Activated CD4-positive, alpha-beta T cell treated with anti-CD3 and anti-CD28 coated beads for 48 hours (primary cell): Measurements from ENCODE around the gene HOXC6.

Experiments
- DNase-seq: peaks from one replicate; pipeline ENCODE4 v3.0.0-alpha.2; 2020

Gene HOXC6

DNA sequence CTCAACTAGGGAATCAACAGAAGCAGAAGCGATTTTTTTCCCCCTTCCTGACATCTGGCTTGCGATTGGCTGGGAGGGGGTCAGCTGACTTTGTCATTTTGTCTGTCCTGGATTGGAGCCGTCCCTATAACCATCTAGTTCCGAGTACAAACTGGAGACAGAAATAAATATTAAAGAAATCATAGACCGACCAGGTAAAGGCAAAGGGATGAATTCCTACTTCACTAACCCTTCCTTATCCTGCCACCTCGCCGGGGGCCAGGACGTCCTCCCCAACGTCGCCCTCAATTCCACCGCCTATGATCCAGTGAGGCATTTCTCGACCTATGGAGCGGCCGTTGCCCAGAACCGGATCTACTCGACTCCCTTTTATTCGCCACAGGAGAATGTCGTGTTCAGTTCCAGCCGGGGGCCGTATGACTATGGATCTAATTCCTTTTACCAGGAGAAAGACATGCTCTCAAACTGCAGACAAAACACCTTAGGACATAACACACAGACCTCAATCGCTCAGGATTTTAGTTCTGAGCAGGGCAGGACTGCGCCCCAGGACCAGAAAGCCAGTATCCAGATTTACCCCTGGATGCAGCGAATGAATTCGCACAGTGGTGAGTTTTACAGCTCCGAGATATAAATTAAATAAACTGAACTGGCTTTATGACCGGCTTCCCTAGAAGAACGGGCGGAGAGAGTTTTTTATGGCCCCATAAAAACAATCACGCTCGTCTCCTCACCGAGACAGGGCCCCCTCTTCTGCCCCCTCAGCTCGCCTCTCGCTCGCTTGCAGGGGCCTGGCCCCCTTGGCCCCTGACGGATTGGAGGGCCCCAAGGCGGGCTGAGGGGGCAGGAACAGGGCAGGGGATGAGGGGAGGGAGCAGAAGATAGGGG is at the start of gene HOXC6:
TSS of gene HOXC6 (plus strand) at position 127 of the 888 bp plus-strand sequence. CDS start at position 209, 82 bp downstream.
- no peak for DNase-seq

DNA sequence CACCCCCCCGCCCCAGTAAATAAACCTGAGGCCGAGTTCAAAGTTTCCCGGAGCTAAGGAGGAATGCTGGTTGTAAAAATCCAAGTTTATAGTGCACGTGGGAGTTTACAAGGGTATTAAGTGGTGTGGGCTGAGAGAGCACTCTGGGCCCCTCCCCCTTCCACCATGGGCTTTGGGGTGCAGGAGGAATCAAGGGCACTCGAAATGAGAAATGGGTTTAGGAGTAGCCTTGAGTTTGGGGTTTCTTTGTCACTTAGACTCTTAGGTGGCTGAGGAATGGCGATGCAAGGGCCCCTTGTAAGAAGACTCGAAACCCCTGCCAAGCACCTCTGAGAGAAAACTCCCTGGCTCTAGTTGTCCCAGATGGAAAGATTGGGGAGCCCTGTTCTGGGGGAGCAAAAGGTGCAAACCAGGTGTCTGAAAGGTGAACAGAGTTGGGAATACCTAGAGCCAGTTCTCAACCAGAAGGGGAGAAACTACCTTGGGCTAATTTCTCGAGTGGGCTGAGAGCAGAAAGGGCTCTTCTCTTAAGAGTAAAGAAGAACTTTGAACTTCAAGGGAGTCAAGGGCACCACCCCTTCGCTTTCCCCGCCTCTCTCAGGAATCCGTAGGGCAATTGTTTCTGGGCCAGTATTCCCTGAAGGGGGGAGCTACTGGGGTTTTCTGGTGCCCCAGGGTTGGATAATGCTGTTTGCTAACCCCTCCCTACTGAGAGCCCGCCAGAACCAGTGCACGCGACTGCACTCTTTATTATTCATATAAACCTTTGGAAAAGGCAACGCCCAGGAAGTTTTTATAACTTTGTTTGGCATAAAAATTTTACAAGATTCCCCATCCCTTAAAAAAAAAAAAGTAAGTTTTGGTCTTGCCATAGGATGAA is 49.5 kb upstream of the HOXC6 start:
- no peak for DNase-seq

- DNase-seq = no peak
Observed at GRCh38 chr12:53980104-53980801, 48.0 kb upstream of the HOXC6 start.

GRCh38 chr12:53980802-53981496 is 47.3 kb upstream of the HOXC6 start:
- DNase-seq = no peak

- no peak for DNase-seq
Observed at GRCh38 chr12:53981634-53982565, 46.3 kb upstream of the HOXC6 start.

DNA sequence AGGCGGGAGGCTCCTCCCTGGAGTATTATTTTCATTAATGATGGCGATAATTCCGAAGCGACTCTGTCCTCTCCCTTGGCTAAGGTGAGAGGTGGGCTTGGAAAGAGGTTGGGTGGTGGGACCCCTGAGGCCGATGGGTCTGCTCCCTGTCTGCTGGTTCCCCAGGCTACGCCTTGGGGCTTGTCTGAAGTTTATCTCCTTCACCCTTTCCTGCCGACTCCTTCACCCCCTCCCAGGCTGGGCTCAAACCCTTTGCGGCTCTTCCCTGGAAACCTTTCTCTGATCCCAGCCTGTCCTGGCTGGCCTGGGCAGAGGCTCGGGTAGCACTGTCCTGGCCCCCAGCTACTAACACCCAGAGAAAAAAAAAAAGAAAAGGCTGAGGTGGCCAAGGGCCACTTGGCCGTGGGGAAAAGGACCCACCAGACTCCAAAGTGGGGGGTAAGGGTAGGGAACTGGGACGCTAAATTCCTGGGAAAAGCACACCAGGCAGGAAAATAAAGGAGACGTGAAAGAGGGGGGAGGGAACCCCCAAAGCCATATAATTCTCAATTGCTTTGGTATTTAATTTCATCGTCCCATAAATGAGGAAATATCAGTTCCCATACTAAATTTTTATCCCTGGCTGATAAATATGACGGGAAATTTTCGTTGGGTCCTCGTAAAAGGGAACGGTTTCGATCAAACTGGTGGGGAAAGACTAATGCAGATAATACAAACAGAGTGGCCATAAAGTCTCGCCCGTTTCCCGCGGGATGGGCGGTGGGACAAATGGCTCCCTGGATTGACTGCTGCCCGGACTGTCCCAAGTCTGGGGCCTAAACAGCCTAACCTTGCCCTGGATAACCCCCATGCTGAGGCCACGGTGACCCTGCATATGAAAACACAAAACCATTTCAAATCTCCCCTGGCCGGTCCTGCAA is 45.3 kb upstream of the HOXC6 start:
- DNase-seq = no peak

DNA sequence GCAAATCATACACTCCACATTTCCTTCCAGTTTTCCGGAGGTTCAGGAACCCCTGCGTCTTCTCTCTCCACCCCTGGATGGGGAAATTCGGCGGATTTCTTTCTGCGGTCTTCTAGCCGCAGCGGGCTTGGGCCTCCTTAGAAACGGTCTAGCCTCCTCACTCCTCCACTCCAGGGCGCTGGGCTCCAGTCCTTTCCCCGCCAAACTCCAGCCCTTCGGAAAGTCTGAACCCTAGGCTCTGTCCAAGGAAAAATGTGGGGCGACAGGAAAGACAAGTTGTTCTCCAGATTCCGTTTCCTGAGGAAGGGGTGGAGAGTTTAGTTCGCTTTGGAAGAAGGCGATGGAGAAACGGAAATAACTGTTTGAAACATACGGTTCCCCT is 44.7 kb upstream of the HOXC6 start:
- DNase-seq = no peak

- no peak for DNase-seq
Observed at GRCh38 chr12:53983950-53984572, 44.2 kb upstream of the HOXC6 start.

DNA sequence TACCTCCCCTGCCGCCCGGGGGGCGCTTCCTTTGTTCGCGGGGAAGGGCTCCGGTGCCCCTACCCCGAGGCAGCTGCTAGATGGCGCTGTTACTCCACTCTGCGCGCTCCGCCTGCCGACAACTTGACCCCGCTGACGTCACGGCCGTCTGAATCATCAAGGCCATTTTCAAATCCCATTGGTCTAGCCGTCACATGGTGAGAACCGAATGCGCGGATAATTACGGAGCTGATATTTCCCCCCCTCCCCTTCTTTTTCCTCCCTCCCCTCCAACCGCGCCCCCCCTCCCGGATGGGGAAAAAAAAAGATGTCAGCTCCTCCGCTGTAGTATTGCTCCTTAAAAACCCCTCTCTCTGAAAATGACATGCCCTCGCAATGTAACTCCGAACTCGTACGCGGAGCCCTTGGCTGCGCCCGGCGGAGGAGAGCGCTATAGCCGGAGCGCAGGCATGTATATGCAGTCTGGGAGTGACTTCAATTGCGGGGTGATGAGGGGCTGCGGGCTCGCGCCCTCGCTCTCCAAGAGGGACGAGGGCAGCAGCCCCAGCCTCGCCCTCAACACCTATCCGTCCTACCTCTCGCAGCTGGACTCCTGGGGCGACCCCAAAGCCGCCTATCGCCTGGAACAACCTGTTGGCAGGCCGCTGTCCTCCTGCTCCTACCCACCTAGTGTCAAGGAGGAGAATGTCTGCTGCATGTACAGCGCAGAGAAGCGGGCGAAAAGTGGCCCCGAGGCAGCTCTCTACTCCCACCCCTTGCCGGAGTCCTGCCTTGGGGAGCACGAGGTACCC is 43.1 kb upstream of the HOXC6 start, which contains the start of gene HOXC10:
TSS of gene HOXC10 (plus strand) at position 246 of the 791 bp plus-strand sequence. CDS start at position 360, 114 bp downstream.
- DNase-seq = peak; percentile 95

DNA sequence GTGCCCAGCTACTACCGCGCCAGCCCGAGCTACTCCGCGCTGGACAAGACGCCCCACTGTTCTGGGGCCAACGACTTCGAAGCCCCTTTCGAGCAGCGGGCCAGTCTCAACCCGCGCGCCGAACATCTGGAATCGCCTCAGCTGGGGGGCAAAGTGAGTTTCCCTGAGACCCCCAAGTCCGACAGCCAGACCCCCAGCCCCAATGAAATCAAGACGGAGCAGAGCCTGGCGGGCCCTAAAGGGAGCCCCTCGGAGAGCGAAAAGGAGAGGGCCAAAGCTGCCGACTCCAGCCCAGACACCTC is 42.6 kb upstream of the HOXC6 start:
- no peak for DNase-seq

DNA sequence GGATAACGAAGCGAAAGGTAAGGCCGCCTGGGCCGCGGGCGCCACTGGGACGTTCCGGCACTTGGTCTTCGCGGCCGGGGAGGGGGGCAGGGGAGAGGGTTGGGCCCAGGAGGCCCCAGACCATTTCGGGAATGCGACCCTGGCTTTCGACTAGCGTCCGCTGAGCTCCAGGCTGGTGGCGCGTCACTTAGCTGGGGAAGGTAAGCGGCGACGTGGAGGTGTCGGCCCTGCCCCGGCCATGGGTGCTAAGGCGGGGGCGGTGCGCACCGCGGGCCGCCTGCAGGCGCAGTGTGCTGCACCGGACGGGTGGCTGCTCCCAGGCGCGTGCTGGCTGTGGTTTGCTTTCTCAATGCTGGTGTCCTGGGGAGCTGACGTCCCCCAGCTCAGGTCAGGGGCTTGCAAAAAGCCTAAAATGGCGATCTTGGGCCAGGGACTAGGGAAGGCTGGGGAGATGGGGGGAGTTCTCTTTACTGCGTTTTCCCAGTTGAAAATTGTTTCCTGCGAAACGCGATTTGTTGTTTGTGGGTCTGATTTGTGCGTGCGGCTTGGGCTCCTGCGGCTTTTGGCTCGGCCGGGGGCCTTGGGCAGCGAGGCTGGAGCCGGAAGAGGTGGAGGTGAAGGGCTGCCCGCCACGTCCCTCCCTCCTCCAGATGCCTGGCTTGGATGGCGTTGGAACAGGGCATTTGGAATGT is 42.1 kb upstream of the HOXC6 start:
- DNase-seq = no peak

DNA sequence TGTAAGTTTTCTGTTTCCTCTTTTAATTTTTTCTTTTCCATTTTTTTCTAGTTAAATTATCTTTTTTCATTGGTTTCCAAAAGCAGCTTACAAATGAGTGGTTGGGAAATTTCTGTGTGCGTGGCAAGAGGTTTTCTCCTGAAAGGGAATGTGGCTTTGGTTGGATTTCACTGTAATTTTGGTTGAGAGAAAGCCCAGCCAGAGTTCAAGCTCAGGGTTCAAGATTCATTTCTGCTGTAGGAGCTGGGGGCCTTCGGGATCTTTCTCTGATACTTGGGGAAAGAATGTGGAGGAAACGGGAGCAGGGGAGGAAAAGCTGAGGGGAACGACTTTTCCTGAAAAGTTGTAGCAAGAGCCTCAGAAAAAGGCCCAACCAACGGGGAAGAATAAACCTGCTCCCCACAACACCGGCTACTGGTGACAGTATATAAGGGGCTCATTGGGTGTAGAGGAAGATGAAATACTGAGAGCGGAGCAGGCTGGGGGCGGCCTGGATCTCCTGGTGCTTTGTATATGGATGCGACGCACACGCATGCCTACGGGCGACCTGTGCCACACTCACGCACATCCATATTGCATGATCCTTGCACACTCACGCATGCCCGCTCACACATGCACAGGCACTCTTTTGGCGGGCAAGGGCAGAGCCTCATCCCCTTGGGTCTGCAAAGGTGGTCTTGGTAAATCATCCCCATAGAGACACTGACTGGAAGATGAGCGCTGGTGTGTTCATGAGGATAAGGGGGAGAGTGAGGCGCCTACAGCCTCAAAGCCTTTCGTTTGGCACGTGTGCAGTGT is 41.4 kb upstream of the HOXC6 start:
- DNase-seq = no peak

DNA sequence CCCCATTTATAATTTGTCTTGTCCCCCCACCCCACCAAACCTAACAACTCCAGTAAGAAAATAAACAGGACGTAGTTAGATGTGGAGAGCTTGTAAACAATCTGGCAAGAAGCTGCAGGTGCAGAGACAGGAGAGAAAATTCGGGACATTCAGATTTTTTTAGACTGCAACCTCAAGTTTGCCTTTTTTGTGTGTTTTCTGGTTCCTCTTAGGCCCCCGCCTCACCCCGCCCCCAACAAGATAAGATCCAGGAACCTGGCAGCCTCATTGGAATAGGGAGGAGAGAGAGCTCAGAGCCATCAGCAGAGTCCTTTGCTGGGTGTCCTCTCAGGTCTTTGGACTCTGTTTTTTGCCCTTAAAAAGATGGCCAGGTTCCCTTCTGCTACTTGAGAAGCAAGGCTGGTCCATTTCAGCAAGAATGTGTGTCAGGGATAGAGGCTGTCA is 40.4 kb upstream of the HOXC6 start:
- DNase-seq = no peak

DNA sequence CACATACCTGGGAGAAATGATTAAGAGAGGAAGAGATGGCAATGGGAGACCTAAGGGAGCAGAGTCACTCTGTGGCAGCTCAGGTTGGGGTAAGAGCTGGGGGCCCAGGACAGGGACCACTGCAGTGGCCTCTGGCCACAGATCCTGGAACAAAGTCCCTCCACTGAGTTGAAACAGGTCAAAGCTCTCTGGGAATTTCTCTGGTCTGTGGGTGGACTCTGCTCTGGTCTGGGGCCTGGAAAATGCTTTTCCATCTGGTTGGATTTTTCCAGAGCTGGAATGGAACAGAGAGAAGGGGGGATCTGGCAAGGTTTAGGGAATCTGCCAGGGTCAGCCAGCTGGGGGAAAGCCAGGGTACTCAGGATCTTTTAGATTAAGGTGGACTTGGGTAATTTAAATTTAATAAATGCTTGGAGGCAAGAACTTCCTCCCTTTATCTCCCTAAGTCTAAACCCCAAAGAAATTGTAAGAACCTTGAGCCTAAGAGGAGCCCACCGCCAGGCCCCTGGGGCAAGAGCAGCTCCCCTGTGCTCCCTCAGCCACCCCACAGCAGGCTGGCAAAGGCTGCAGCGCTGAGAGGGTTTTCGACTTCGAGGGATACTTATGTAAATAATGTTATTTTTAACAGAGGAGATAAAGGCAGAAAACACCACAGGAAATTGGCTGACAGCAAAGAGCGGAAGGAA is 39.6 kb upstream of the HOXC6 start:
- no peak for DNase-seq

DNA sequence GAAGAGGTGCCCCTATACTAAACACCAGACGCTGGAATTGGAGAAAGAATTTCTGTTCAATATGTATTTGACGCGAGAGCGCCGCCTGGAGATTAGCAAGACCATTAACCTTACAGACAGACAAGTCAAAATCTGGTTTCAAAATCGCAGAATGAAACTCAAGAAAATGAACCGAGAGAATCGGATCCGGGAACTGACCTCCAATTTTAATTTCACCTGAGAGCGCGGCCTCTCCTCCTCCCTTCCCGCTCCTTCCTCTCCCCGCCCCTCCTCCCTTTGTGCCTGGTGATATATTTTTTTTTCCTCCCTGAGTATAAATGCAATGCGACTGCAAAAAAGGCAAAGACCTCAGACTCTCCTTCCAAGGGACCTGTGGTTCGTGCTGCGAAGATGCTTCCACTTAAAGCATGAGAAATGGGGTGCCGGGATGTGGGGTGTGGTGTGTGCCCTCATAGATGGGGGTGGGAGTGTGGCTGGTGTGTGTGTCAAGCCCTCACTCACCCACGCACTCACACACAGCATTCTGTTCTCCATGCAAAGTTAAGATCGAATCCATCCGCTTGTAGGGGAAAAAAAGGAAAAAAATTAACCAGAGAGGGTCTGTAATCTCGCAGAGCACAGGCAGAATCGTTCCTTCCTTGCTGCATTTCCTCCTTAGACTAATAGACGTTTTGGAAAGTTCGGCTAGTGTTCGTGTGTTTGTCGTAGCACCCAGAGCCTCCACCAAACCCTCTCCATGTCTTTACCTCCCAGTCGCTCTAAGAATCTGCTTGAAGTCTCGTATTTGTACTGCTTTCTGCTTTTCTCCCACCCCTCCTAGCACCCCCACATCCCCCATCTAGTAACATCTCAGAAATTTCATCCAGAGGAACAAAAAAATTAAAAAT is 38.8 kb upstream of the HOXC6 start:
- peak; percentile 50 for DNase-seq
